ENCODE measurements around the gene CT45A5.
A peak's percentile ranks its signal among the peaks of the same experiment; 100 is the strongest.
"Not testable (repeated sequence)": the region's sequence is repeated elsewhere in the genome, so short reads cannot be mapped to it uniquely, and the experiment has no call there.

CT45A5 gene, protein sequence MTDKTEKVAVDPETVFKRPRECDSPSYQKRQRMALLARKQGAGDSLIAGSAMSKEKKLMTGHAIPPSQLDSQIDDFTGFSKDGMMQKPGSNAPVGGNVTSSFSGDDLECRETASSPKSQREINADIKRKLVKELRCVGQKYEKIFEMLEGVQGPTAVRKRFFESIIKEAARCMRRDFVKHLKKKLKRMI

DNA sequence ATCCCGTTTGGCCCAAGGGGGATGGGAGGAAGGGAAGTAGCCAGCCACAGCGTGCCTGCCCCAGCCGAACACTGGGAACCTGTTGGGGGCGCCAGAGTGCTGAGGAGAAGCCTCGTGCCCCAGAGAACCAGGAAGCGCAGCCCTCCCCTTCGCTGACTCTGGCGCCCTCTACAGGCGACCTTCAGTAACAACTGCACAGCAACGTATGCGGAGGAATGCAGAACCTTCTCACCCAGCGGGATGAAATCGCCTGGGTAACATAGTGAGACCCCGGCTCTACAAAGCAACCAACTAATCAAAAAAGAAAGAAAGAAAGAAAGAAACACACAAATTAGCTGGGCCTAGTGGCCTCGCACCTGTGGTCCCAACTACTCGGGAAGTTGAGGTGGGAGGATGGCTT lies at the start of gene CT45A5:
CT45A5 (minus strand) TSS at position 101 of the 400 bp plus-strand sequence. CDS start 3,774 bp downstream, outside the sequence.
- not testable (repeated sequence) for DNase-seq

DNA sequence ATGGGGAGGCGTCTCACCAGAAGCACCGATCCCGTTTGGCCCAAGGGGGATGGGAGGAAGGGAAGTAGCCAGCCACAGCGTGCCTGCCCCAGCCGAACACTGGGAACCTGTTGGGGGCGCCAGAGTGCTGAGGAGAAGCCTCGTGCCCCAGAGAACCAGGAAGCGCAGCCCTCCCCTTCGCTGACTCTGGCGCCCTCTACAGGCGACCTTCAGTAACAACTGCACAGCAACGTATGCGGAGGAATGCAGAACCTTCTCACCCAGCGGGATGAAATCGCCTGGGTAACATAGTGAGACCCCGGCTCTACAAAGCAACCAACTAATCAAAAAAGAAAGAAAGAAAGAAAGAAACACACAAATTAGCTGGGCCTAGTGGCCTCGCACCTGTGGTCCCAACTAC lies 34.6 kb upstream of the CT45A5 start, which contains the start of gene CT45A2:
CT45A2 (minus strand) TSS at position 101 of the 400 bp plus-strand sequence. CDS start 3,747 bp downstream, outside the sequence.
- not testable (repeated sequence) for DNase-seq

DNA sequence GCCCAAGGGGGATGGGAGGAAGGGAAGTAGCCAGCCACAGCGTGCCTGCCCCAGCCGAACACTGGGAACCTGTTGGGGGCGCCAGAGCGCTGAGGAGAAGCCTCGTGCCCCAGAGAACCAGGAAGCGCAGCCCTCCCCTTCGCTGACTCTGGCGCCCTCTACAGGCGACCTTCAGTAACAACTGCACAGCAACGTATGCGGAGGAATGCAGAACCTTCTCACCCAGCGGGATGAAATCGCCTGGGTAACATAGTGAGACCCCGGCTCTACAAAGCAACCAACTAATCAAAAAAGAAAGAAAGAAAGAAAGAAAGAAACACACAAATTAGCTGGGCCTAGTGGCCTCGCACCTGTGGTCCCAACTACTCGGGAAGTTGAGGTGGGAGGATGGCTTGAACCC lies 17.4 kb upstream of the CT45A5 start, which contains the start of gene CT45A6:
CT45A6 (minus strand) TSS at position 101 of the 400 bp plus-strand sequence. CDS start 3,794 bp downstream, outside the sequence.
- DNase-seq, result not testable (repeated sequence)

DNA sequence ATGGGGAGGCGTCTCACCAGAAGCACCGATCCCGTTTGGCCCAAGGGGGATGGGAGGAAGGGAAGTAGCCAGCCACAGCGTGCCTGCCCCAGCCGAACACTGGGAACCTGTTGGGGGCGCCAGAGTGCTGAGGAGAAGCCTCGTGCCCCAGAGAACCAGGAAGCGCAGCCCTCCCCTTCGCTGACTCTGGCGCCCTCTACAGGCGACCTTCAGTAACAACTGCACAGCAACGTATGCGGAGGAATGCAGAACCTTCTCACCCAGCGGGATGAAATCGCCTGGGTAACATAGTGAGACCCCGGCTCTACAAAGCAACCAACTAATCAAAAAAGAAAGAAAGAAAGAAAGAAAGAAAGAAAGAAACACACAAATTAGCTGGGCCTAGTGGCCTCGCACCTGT lies 17.2 kb downstream of the CT45A5 start, which contains the start of gene CT45A3:
CT45A3 (minus strand) TSS at position 101 of the 400 bp plus-strand sequence. CDS start 3,747 bp downstream, outside the sequence.
- DNase-seq, result not testable (repeated sequence)

DNA sequence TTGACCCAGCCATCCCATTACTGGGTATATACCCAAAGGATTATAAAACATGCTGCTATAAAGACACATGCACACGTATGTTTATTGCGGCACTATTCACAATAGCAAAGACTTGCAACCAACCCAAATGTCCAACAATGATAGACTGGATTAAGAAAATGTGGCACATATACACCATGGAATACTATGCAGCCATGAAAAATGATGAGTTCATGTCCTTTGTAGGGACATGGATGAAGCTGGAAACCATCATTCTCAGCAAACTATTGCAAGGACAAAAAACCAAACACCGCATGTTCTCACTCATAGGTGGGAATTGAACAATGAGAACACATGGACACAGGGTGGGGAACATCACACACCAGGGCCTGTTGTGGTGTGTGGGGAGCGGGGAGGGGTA lies 40.6 kb downstream of the CT45A5 start:
- DNase-seq, result not testable (repeated sequence)

DNA sequence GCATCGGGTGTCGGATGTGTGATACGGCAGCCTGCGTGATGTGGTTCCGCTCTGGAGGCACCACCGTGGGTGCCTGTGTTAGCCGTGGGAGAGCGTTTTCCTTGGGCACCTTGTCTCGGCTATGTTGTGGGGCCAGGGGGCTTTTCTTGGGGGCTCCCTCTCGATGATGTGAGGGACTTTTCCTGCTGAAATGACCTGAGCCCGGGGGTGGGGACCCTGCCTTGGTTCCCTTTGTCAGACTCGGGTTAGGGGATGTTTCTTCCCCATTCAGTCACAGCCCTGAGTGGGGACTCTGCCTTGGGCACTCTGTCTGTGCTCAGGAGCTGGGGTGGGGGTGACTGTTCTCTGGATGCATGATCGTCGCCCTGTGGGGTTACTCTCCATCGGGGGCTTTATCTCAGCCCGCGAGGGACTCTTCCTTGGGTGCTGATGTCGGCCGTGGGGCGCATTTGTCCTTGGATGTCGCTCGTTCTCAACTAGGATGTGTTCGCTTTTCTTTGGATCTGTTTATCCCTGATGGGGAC lies 44.0 kb downstream of the CT45A5 start:
- no peak for DNase-seq

DNA sequence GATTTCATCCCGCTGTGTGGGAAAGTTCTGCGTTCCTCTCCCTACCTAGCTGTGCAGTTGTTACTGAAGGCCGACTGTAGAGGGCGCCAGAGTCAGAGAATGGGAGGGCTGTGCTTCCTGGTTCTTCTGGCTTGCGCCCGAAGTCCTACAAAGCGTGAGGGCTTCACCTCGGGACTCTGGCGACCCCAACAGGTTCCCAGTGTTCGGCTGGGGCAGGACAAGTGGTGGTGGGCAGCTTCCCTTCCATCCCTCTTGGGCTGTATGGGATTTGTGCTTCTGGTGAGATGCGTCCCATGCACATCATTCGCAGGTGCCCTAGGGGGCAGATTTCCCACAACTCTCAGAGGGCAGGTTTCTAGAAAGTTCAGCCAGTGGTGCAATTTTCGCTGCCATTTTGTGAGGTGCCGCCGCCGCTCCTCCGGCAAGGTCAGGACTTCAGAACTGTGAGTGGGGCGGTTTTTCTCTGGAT lies 44.6 kb downstream of the CT45A5 start:
- peak; percentile 39 for DNase-seq

DNA sequence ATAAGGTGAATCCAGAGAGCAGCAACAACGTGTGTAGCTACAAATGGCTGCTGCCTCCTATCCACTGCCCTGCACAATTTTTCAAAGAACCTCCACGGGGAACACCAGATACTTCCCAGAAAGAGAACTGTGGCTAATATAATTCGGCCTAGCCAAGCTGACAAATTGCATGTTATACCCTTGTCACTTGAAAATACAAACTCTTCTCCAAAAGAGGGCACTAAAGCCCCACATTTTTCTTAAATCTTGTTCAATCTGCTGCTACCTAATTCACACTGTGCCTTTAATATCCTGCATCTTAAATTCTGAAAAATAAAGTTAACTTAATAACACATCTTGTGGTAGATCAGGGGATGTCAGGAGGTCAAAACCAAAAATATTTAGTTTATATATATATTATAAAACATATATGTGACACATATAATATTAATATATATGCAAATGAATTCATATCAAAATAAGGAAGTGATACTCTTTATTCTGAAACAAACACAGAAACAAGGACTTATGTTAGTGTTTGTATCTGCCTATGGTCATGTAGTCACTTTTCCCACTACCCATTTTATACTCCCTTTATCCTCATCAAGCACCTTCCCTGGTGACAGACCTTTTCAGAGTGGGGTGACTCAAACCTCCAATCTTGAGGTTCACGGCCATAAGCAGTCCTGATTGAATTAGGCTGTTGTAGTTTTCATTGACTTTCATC lies 47.8 kb downstream of the CT45A5 start:
- DNase-seq, result no peak

DNA sequence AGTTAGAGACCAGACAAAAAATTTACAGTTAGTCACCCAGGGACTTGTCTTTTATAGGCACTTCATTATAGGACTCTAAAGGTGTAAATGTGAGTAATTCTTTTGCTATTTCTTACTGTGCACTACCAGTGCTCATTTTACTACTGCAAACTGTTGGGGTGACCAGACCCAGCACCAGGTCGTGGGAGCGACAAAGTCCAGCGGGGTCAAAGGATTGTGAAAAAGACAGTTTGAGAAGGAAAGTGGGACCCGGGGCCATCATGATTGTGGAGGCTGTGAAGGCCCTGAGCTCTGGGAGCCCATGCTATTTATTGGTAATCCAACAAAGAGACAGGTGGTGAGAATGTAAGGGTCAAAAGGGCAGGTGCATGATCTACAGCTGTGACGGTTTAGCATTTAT lies 50.6 kb downstream of the CT45A5 start:
- DNase-seq, result not testable (repeated sequence)
